ENCODE results near the gene UPK1A.

- peak in 2 of 3 experiments; percentile 18 to 34; a peak in 2 of 4 replicates for TF ChIP-seq CTCF (IDR thresholded peaks at IDR 0.05; ENCODE audit: control extremely low read depth in 1 of 3, insufficient read depth in 1 of 3, low read depth in 1 of 3, low read length in 3 of 3)
- TF ChIP-seq SP1 (IDR thresholded peaks at IDR 0.05; ENCODE audit: low read depth, low read length): no peak
- no peak for TF ChIP-seq POLR2AphosphoS5 (IDR thresholded peaks at IDR 0.05; ENCODE audit: low read depth, low read length)
- TF ChIP-seq EGR1 (IDR thresholded peaks at IDR 0.05; ENCODE audit: borderline replicate concordance, low read depth, low read length): no peak
- no peak for TF ChIP-seq JUND (IDR thresholded peaks at IDR 0.05; ENCODE audit: low read length)
- no peak for TF ChIP-seq HDAC2 (IDR thresholded peaks at IDR 0.05; ENCODE audit: borderline replicate concordance in 1 of 2, low read depth in 2 of 2, low read length in 2 of 2)
- no peak for TF ChIP-seq RFX5 (IDR thresholded peaks at IDR 0.05; ENCODE audit: borderline replicate concordance, low read depth, low read length)
- no peak for TF ChIP-seq EZH2 (IDR thresholded peaks at IDR 0.05; ENCODE audit: low read depth, low read length, severe bottlenecking)
- no peak for TF ChIP-seq KDM5A (IDR thresholded peaks at IDR 0.05; ENCODE audit: low read length)
- no peak for TF ChIP-seq TEAD4 (IDR thresholded peaks at IDR 0.05; ENCODE audit: low read depth, low read length)
- no peak for TF ChIP-seq MAX (IDR thresholded peaks at IDR 0.05)
- no peak for TF ChIP-seq USF2 (IDR thresholded peaks at IDR 0.05; ENCODE audit: low read length)
- no peak for TF ChIP-seq SIRT6 (IDR thresholded peaks at IDR 0.05; ENCODE audit: low read length)
Measured at GRCh38 chr19:35657904-35658700, 8.2 kb upstream of the UPK1A start.

All from H1 (cell line).